ENCODE results near the gene FOXL3.

The FOXL3 gene

GRCh38 chr7:273327-273726 lies 16.6 kb upstream of the FOXL3 start:
- no peak for DNase-seq (ENCODE audit: low read depth, low spot score)
- H3K4me3 ChIP-seq (ENCODE audit: low read depth, low read length): no peak overlapping the region
- no peak for TF ChIP-seq CTCF (IDR thresholded peaks at IDR 0.05; ENCODE audit: low read depth, low read length)
- in situ Hi-C loops (cut with HindIII; ENCODE audit: low sequenced_read_pairs): no loop called here

GRCh38 chr7:274266-274665 lies 15.7 kb upstream of the FOXL3 start:
- TF ChIP-seq CTCF (IDR thresholded peaks at IDR 0.05; ENCODE audit: low read depth, low read length): no peak
- H3K4me3 ChIP-seq (ENCODE audit: low read depth, low read length): no peak overlapping the region
- in situ Hi-C loops (cut with HindIII; ENCODE audit: low sequenced_read_pairs): no loop called here
- DNase-seq (ENCODE audit: low read depth, low spot score): no peak

GRCh38 chr7:276230-276835 lies 13.6 kb upstream of the FOXL3 start:
- no peak for DNase-seq (ENCODE audit: low read depth, low spot score)
- TF ChIP-seq CTCF (IDR thresholded peaks at IDR 0.05; ENCODE audit: low read depth, low read length): no peak
- H3K4me3 ChIP-seq (ENCODE audit: low read depth, low read length): no peak overlapping the region
- in situ Hi-C loops (cut with HindIII; ENCODE audit: low sequenced_read_pairs): no loop called here

- no peak for TF ChIP-seq CTCF (IDR thresholded peaks at IDR 0.05; ENCODE audit: low read depth, low read length)
- no peak overlapping the region for H3K4me3 ChIP-seq (ENCODE audit: low read depth, low read length)
- DNase-seq (ENCODE audit: low read depth, low spot score): no peak
- in situ Hi-C loops (cut with HindIII; ENCODE audit: low sequenced_read_pairs): no loop called here
Observed at GRCh38 chr7:277228-277627, 12.7 kb upstream of the FOXL3 start.

- in situ Hi-C loops (cut with HindIII; ENCODE audit: low sequenced_read_pairs): no loop called here
- TF ChIP-seq CTCF (IDR thresholded peaks at IDR 0.05; ENCODE audit: low read depth, low read length): no peak
- DNase-seq (ENCODE audit: low read depth, low spot score): no peak
- no peak overlapping the region for H3K4me3 ChIP-seq (ENCODE audit: low read depth, low read length)
Observed at GRCh38 chr7:278081-278480, 11.9 kb upstream of the FOXL3 start.

GRCh38 chr7:279821-280220 lies 10.1 kb upstream of the FOXL3 start:
- in situ Hi-C loops (cut with HindIII; ENCODE audit: low sequenced_read_pairs): no loop called here

More at GRCh38 chr7:279821-280220, 10.1 kb upstream of the FOXL3 start:
- no peak overlapping the region for H3K4me3 ChIP-seq (ENCODE audit: low read depth, low read length)
- DNase-seq (ENCODE audit: low read depth, low spot score): no peak
- no peak for TF ChIP-seq CTCF (IDR thresholded peaks at IDR 0.05; ENCODE audit: low read depth, low read length)

Measured in astrocyte of the spinal cord (primary cell).